GM18951 (cell line): ENCODE data around the gene ZNF438.
"Not testable (repeated sequence)": the region's sequence is repeated elsewhere in the genome, so short reads cannot be mapped to it uniquely, and the experiment has no call there.

Source experiments
- POLR2A ChIP-seq: IDR thresholded peaks from 4 replicates; pipeline ENCODE4 v1.6.1; 2011; ENCODE audit warnings: mild to moderate bottlenecking; ENCODE audit not compliant: insufficient read length, insufficient read depth; ENCODE audit errors: extremely low read depth
- in situ Hi-C: fragments of 300-500 bp; cut with MboI; formaldehyde crosslinking; loops from one replicate; pipeline ENCODE4 v1.12.0; 2022; ENCODE audit warnings: low sequenced_read_pairs, mixed read lengths, inconsistent platforms; ENCODE audit not compliant: unreplicated experiment

The ZNF438 gene

DNA sequence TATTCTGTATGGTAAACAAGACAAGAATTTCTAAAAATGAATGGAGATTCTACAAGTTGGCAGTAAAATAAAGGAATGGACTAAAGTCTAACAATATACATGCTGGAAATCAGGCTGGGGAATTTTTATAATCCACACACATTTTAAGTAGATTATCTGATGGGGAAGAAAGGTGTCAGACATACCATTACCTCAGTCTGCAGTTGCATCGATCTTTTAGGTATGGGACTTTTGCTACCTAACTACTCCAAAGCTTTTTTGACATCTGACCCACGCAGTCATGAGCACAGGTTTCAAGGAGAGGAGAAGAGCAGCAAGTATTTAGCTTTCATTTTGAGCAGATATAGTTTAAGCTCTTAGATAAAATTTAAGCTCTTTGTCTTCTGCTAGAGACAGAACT, 113.0 kb downstream of the ZNF438 start:
- in situ Hi-C loops: no loop called here
- no peak for TF ChIP-seq POLR2A

DNA sequence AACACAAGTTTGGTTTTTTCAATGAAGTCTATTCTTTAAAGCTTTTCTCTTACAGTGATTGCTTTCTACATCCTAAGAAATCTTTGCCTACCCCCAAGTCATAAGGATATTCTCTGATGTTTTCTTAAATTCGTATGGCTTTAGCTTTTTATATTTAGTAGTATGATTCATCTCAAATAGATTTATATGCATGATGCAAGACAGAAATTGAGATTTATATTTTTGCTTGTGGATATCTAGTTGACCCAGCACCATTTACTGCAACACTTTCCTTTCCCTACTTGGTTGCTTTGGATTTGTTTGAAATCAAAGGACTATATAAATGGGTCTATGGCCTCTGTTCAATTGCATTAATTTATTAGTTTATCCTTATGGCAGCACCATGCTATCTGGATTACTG, 113.9 kb downstream of the ZNF438 start:
- no peak for TF ChIP-seq POLR2A
- in situ Hi-C loops: no loop called here

DNA sequence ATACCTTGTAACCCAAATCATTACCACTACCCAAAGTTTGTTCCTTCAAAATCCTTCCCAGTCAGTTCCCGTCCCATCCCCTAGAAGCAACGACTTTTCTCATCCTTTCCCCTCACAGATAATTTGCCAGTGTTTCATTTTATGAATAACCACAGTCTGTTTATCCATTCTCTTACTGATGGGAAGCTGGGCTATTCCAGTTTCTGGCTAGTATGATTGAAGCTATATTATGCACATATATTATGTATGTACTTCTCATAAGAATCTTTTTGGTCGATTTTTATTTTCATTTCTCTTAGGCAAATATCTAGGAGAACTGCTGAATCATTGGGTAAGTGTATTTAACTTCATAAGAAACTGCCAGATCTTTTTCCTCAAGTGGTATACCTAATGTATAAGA, 114.6 kb downstream of the ZNF438 start:
- in situ Hi-C loops: no loop called here
- no peak for TF ChIP-seq POLR2A

DNA sequence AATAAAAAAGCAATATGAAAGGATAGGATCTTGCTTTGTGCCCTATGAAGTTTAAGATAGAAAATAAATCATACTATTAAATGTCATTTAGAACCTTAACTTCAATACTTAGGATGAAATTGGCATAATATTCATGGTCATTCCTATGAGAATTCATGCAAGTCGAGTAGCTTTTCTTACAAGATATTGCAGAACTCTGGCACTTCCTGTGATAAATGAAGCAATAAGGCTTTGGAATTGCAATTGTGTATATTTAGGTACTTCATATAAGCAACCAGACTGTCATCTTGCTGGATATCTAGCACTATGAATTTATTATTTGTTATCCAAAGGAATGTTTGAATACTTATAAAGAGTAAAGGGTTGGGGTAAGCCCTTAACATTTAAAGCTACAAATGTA, 116.5 kb downstream of the ZNF438 start:
- no peak for TF ChIP-seq POLR2A
- in situ Hi-C loops: no loop called here

DNA sequence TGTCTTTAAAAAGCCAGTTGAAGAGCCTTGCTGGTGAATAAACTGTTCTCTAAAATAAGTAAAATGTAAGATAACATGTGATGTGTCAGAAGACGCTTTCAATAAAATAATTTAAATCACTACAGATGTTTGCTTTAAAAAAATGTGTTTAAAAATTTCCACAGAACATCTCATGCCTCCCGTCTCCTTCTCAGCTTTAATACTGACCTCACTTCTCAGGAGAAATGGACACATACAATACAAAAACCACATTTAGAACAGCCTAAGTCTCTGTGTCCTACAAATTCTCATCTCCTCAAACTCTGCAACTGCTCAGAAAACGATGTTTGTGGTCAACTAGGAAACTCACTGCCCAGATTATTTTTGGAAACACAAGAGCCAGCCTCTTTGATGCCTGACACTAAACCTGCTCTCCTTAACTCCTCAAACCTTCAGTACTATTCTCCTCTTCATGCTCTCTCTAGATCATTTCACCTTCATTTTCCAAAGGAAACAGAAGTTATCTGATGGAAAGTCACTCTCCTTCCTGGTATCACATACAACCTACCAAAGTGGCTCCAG, 120.3 kb downstream of the ZNF438 start:
- no peak for TF ChIP-seq POLR2A
- in situ Hi-C loops: no loop called here

DNA sequence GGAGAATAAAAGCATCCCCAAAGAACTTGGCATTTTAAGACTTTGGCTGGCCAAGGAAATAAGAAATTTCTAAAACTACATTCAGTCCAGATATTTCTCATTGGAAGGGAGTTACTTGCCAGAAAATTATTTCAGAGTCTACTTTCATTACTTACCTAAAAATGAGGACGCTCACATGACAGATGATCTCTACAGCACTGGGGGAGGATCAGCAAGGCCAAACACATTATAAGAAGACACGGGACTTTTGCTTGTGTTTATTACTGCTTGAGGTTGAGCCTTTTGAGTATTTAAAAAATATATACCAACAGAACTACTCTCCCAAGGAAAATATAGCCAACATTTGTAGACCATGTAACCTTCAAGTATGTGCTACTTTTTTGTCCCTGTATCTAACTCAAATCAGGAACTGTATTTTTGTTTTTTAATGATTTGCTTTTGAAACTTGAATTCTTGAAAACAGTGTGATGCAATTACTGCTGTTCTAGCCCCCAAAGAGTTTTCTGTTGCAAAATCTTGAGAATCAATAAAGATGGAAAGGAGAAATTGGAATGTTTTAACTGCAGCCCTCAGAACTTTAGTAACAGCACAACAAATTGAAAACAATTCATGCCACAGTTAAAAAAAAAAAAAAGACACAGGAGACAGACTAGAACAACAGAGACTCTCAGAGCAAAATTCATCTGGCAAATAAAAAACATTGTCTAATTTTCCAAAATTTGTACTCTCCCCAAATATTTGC, 128.1 kb downstream of the ZNF438 start:
- in situ Hi-C loops: no loop called here
- no peak for TF ChIP-seq POLR2A

DNA sequence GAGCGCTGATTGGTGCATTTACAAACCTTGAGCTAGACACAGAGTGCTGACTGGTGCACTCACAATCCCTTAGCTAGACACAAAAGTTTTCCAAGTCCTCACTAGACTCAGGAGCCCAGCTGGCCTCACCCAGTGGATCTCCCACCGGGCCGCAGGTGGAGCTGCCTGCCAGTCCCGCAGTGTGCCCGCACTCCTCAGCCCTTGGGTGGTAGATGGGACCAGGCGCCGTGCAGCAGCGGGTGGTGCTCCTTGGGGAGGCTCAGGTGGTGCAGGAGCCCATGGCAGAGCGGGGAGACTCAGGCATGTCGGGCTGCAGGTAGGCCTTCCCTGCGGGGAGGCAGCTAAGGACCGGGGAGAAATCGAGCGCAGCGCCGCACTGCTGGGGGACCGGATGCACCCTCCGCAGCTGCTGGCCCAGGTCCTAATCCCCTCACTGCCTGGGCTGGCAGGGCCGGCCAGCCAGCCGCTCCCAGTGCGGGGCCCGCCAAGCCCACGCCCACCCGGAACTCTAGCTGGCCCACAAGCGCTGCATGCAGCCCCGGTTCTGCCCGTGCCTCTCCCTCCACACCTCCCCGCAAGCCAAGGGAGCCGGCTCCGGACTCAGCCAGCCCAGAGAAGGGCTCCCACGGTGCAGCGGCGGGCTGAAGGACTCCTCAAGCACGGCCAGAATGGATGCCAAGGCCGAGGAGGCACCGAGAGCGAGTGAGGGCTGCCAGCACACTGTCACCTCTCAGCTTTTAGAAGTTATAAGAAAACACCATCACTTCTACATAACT, 128.9 kb downstream of the ZNF438 start:
- no peak for TF ChIP-seq POLR2A
- in situ Hi-C loops: no loop called here

DNA sequence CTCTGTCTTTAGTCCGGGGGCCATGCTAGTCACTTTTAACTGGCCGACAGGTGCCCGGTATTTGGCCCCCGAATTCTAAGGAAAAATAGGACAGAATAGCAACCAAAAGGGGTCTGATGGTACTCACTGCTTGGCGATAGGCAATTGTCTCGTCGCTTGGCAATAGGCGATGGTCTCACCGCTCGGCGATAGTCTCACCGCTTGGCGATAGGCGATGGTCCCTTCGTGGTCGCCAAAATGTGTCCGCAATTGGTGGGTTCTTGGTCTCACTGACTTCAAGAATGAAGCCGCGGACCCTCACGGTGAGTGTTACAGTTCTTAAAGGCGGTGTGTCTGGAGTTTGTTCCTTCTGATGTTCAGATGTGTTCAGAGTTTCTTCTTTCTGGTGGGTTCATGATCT, 130.2 kb downstream of the ZNF438 start:
- in situ Hi-C loops: not testable (repeated sequence)

DNA sequence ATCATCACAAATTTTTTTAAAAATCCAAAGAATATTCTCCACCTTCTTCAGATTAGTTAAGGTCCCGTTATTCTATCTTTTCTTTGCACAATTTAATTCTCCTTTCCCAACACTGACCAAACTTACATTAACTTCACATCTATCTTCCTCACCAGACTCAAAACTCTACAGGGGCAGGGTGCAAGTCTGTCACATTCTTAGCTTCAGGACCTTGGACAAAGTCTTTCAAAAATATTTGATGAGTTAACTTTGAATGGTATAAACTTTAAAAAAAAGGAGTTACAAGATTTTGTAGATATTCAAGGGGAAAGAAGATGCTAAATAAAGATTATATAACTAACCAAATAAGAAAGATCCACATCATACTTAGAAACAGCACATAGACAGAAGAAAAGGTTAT, 132.7 kb downstream of the ZNF438 start:
- no peak for TF ChIP-seq POLR2A
- in situ Hi-C loops: no loop called here

DNA sequence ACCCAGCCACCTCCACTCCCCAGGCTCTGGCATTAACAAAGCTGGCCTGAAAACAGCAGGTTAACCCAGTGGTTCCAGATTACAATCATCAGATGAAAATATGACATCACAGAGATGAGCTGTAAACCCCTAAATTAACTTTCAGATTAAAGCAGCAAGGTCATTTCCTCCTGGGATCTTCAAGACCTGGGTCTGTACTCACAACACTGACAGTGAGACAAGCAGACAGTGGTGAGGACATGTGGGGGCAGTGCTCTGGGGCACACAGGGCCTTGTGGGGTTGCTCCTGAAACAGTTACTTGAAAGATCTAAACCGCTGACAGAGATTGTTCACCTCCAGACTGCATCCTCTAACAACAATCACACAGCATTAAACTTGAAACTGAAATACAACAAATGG, 134.1 kb downstream of the ZNF438 start:
- no peak for TF ChIP-seq POLR2A
- in situ Hi-C loops: no loop called here

DNA sequence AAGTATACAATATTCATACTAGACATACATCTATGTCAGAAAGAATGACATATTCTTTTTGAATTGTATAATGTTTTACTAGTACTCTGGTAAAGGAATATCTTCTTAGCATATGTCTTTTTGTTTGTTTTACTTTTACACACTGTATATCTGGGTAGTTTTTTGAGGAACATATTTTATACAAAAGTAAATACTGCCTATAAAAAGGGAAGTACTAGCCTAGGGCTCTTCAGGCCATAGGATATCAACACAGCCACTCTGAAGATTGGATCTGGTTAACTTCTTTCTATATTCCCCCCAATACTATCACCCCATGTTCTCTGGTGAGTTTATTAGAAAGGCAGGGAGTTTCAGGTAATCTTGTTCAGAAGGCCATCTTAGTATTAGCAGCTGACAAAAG, 134.6 kb downstream of the ZNF438 start:
- in situ Hi-C loops: no loop called here
- no peak for TF ChIP-seq POLR2A

DNA sequence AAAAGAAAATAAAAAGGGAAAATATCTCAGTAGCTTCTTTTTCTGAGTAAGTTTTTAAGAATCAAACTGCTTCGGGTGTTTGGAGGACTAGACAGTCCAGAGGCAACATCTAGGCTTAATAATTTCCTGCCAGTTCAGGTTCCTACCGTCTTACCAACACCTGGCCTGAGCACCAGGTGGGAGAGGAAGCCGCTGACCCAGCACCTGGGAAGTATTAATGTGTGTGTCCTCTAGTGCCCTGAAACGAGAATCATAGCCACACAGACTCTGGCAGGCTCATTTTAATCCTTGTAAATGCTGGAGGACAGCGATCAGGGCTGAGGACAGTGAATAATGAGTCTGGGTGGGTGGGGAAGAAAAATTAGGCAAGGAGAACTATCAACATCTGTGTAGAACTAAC, 137.4 kb downstream of the ZNF438 start:
- in situ Hi-C loops: no loop called here
- TF ChIP-seq POLR2A: no peak

DNA sequence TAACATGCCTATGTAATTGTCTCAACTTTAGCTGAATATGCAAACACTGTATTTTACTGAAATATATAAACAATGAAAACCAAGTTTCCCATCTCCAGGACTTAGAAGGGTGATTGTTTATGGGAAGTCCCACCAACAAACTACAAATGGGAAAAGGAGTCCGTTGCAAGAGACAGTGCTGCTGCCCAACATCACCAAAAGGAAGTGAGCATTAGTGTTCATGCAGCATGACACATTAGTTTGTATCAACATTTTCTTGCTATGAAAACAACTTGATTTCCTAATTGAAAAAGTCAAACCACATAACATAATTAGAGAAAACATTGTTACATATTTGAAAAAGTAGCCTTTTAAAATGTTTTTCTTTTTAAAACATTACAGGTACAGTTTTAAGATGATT, 138.5 kb downstream of the ZNF438 start:
- in situ Hi-C loops: no loop called here
- TF ChIP-seq POLR2A: no peak

DNA sequence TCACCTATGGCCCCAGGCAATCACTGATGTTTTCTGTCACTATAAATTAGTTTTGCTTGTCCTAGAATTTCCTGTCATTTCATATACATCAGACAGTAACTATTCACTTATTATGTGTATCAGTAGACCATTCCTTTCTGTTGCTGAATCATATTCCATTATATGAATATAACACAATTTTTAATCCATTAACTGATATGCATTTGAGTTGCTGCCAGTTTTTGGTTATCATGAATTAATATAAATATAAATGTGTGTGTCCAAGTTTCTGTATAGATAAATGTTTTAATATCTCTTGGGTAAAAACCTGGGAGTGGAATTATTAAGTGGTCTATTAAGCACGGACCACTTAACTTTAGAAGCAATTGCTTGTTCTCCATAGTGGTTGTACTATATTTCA, 143.8 kb downstream of the ZNF438 start:
- no peak for TF ChIP-seq POLR2A
- in situ Hi-C loops: no loop called here
